HG03280 (cell line): Measurements from ENCODE around the gene ALDH3B2.
"Not testable (repeated sequence)": the region's sequence is repeated elsewhere in the genome, so short reads cannot be mapped to it uniquely, and the experiment has no call there.

Experiments
- ATAC-seq: cut with Tn5 transposase; IDR thresholded peaks from one replicate; pipeline ENCODE4 v1.9.1; 2021; ENCODE audit warnings: mild to moderate bottlenecking, moderate library complexity; ENCODE audit not compliant: unreplicated experiment

ALDH3B2 gene

GRCh38 chr11:67644472-67645418 lies 29.7 kb downstream of the ALDH3B2 start:
- ATAC-seq, result no peak

GRCh38 chr11:67644042-67644441 lies 30.4 kb downstream of the ALDH3B2 start:
- ATAC-seq, result no peak

- no peak for ATAC-seq
These were observed 32.0 kb downstream of the ALDH3B2 start for GRCh38 chr11:67642173-67643120.

GRCh38 chr11:67641338-67642172 lies 32.9 kb downstream of the ALDH3B2 start:
- ATAC-seq, result no peak

GRCh38 chr11:67640758-67641337 lies 33.6 kb downstream of the ALDH3B2 start:
- no peak for ATAC-seq

GRCh38 chr11:67640021-67640757 lies 34.2 kb downstream of the ALDH3B2 start:
- ATAC-seq, result no peak

- no peak for ATAC-seq
These were observed 35.0 kb downstream of the ALDH3B2 start, which contains the start of gene TBX10 for GRCh38 chr11:67639438-67639859. Gene TBX10, minus strand, starts transcription at chr11:67639763. Its CDS starts 291 bp downstream, at chr11:67639472.

GRCh38 chr11:67638535-67639437 lies 35.6 kb downstream of the ALDH3B2 start:
- ATAC-seq, result no peak

GRCh38 chr11:67637441-67637840 lies 37.0 kb downstream of the ALDH3B2 start:
- not testable (repeated sequence) for ATAC-seq

GRCh38 chr11:67636962-67637361 lies 37.5 kb downstream of the ALDH3B2 start:
- ATAC-seq, result no peak

GRCh38 chr11:67635231-67635521 lies 39.2 kb downstream of the ALDH3B2 start:
- ATAC-seq, result no peak

GRCh38 chr11:67634366-67635230 lies 39.8 kb downstream of the ALDH3B2 start:
- no peak for ATAC-seq

- no peak for ATAC-seq
These were observed 40.6 kb downstream of the ALDH3B2 start for GRCh38 chr11:67633758-67634365.

- ATAC-seq, result no peak
These were observed 41.3 kb downstream of the ALDH3B2 start for GRCh38 chr11:67632982-67633755.

- ATAC-seq, result no peak
These were observed 42.0 kb downstream of the ALDH3B2 start for GRCh38 chr11:67632175-67632981.

GRCh38 chr11:67631853-67632174 lies 42.6 kb downstream of the ALDH3B2 start:
- no peak for ATAC-seq
